ENCODE data around the gene SLC22A23.

The SLC22A23 gene

GRCh38 chr6:3339811-3340210 lies 117.0 kb downstream of the SLC22A23 start:
- in situ Hi-C loops (cut with HindIII; ENCODE audit: low pct_unique_long_range_greater_than_20kb, low sequenced_read_pairs), result no loop called here
- TF ChIP-seq JUND (IDR thresholded peaks at IDR 0.05; ENCODE audit: low read depth), result no peak
- DNase-seq (ENCODE audit: low read depth in 1 of 2, low spot score in 1 of 2), result no peak

GRCh38 chr6:3337521-3338350 lies 119.1 kb downstream of the SLC22A23 start:
- in situ Hi-C loops (cut with HindIII; ENCODE audit: low pct_unique_long_range_greater_than_20kb, low sequenced_read_pairs), result no loop called here
- no peak for TF ChIP-seq JUND (IDR thresholded peaks at IDR 0.05; ENCODE audit: low read depth)
- DNase-seq (ENCODE audit: low read depth in 1 of 2, low spot score in 1 of 2), result peak in 1 of 2 experiments; percentile 30

- TF ChIP-seq JUND (IDR thresholded peaks at IDR 0.05; ENCODE audit: low read depth), result no peak
- no peak for DNase-seq (ENCODE audit: low read depth in 1 of 2, low spot score in 1 of 2)
- in situ Hi-C loops (cut with HindIII; ENCODE audit: low pct_unique_long_range_greater_than_20kb, low sequenced_read_pairs), result no loop called here
These were observed 119.9 kb downstream of the SLC22A23 start for GRCh38 chr6:3336859-3337515.

DNA sequence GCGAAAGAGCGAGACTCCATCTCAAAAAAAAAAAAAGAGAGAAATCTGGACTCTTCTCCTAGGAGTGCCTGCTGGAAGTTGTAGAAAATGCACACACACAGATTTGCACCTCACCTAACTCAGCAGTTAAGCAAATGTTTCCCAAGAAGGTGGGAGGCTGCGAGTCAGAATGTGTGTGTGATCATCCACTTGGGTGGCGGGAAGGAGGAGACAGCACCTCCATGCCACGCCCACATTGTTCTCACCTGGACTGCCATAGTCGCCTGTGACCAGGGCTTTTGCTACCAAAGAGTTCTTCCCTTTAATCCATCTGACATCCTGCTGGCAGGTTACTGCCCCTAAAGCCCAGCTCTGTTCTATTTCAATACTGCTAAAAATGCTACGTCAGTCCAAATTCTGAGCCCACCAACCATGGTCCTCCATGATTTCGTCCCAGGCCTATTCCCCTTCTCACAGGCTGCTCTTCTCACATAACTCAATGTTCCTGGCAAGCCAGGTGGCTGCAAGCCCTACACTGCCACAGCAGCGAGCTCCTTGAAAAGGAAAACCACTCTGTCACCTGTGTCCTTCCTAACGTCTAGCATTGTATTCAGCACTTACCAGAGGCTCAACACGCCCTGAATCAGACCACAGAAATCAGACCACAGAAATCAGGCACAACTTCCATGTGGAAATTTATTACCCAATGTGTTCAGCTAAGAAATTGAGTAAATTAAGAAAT lies 120.6 kb downstream of the SLC22A23 start:
- TF ChIP-seq JUND (IDR thresholded peaks at IDR 0.05; ENCODE audit: low read depth), result no peak
- in situ Hi-C loops (cut with HindIII; ENCODE audit: low pct_unique_long_range_greater_than_20kb, low sequenced_read_pairs), result no loop called here
- no peak for DNase-seq (ENCODE audit: low read depth in 1 of 2, low spot score in 1 of 2)

- TF ChIP-seq JUND (IDR thresholded peaks at IDR 0.05; ENCODE audit: low read depth), result no peak
- in situ Hi-C loops (cut with HindIII; ENCODE audit: low pct_unique_long_range_greater_than_20kb, low sequenced_read_pairs), result no loop called here
- DNase-seq (ENCODE audit: low read depth in 1 of 2, low spot score in 1 of 2), result no peak
These were observed 121.7 kb downstream of the SLC22A23 start for GRCh38 chr6:3335169-3335568.

DNA sequence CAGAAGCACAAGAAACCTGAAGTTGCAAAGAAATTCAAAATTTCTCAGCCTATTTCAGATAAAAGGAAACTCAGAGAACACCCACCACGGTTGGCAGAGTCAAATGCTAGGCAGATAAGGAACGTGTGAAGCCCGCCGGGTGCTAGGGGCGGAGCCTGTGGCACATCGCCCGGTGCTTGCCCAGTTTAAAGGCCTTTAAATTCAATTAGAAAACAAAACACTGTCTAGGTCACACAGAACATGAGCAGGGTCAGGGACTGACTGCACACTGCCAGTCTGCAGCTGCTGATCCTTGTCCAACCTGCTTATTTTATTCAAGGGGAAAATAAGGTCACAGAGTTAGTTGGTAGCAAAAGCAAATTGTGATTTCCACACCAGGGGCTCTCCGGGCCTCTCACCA lies 122.3 kb downstream of the SLC22A23 start:
- no peak for TF ChIP-seq JUND (IDR thresholded peaks at IDR 0.05; ENCODE audit: low read depth)
- in situ Hi-C loops (cut with HindIII; ENCODE audit: low pct_unique_long_range_greater_than_20kb, low sequenced_read_pairs), result no loop called here
- DNase-seq (ENCODE audit: low read depth in 1 of 2, low spot score in 1 of 2), result no peak

GRCh38 chr6:3333263-3333662 lies 123.6 kb downstream of the SLC22A23 start:
- in situ Hi-C loops (cut with HindIII; ENCODE audit: low pct_unique_long_range_greater_than_20kb, low sequenced_read_pairs), result no loop called here
- DNase-seq (ENCODE audit: low read depth in 1 of 2, low spot score in 1 of 2), result no peak
- TF ChIP-seq JUND (IDR thresholded peaks at IDR 0.05; ENCODE audit: low read depth), result no peak

DNA sequence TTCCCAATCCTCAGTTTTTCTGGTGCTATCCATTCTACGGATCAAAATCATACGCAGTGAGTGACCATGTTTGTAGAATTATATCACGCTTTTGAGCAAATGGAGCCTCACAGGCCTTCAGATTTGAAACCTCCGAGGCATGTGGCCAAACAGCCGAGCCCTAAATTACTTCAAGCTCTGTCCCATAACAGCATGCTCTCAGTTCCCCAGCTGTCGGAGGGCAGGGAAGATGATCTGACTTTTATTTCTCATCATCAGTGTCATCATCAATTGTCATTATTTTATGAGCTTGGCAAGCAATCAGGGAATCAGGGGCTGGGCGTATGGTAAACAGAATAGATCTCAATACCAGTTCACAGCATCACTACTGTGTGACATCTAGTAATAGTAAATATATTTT lies 124.9 kb downstream of the SLC22A23 start:
- in situ Hi-C loops (cut with HindIII; ENCODE audit: low pct_unique_long_range_greater_than_20kb, low sequenced_read_pairs), result no loop called here
- TF ChIP-seq JUND (IDR thresholded peaks at IDR 0.05; ENCODE audit: low read depth), result no peak
- no peak for DNase-seq (ENCODE audit: low read depth in 1 of 2, low spot score in 1 of 2)

GRCh38 chr6:3331494-3331893 lies 125.4 kb downstream of the SLC22A23 start:
- DNase-seq (ENCODE audit: low read depth in 1 of 2, low spot score in 1 of 2), result no peak
- TF ChIP-seq JUND (IDR thresholded peaks at IDR 0.05; ENCODE audit: low read depth), result no peak
- in situ Hi-C loops (cut with HindIII; ENCODE audit: low pct_unique_long_range_greater_than_20kb, low sequenced_read_pairs), result no loop called here

DNA sequence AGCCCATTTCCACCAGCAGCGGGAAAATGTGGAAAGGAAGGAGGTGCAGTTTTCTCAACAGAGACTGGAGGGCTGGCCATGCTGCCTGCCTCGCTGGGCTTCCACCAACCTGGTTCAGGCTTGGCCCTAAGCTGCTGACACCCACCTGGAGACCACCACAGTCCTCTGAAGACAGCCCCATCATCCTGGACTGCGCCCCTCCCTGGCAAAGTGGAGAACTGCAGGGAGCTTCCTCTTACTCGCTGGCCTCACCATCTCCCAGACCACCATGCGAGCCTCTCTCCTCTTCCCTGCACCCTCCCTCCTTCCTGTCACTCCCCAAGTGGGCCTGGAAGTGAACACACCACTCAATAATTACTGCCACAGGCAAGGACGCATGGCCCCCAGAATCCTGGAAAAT lies 126.7 kb downstream of the SLC22A23 start:
- no peak for TF ChIP-seq JUND (IDR thresholded peaks at IDR 0.05; ENCODE audit: low read depth)
- no peak for DNase-seq (ENCODE audit: low read depth in 1 of 2, low spot score in 1 of 2)
- in situ Hi-C loops (cut with HindIII; ENCODE audit: low pct_unique_long_range_greater_than_20kb, low sequenced_read_pairs), result no loop called here

- in situ Hi-C loops (cut with HindIII; ENCODE audit: low pct_unique_long_range_greater_than_20kb, low sequenced_read_pairs), result no loop called here
- no peak for TF ChIP-seq JUND (IDR thresholded peaks at IDR 0.05; ENCODE audit: low read depth)
- DNase-seq (ENCODE audit: low read depth in 1 of 2, low spot score in 1 of 2), result no peak
These were observed 127.3 kb downstream of the SLC22A23 start for GRCh38 chr6:3329393-3330051.

GRCh38 chr6:3328796-3329195 lies 128.1 kb downstream of the SLC22A23 start:
- no peak for DNase-seq (ENCODE audit: low read depth in 1 of 2, low spot score in 1 of 2)
- no peak for TF ChIP-seq JUND (IDR thresholded peaks at IDR 0.05; ENCODE audit: low read depth)
- in situ Hi-C loops (cut with HindIII; ENCODE audit: low pct_unique_long_range_greater_than_20kb, low sequenced_read_pairs), result no loop called here

Measured in T47D (cell line).